Caki2 (cell line): ENCODE measurements around the gene CCT6A. TPM values are rescaled to one million over a fixed set of nuclear protein-coding genes. Genes with fewer than 3 reads are reported as not detected.
"Not testable (repeated sequence)": the region's sequence is repeated elsewhere in the genome, so short reads cannot be mapped to it uniquely, and the experiment has no call there.

Experiments used
- DNase-seq: peaks from one replicate; pipeline ENCODE4 v3.0.0-alpha.2; 2015; ENCODE audit warnings: low read depth
- in situ Hi-C: cut with HindIII; loops from 2 replicates; pipeline ENCODE4 v1.10.0; 2016; ENCODE audit warnings: low sequenced_read_pairs, low pct_unique_long_range_greater_than_20kb, mixed read lengths
- total RNA-seq: library from RNA; depleted of rRNA; stranded (reverse); fragments of >200 nt; shearing (Covaris generic); gene quantifications from 2 replicates; pipeline ENCODE4 v1.2.3, GENCODE V29; 2014; ENCODE audit warnings: low replicate concordance

CCT6A gene
- total RNA-seq, 1 experiment from 2014 or later = 549 TPM

GRCh38 chr7:56047446-56048116 is 4.0 kb upstream of the CCT6A start:
- in situ Hi-C loops = not testable (repeated sequence)
- peak; percentile 90 for DNase-seq

GRCh38 chr7:56048245-56048644 is 3.3 kb upstream of the CCT6A start:
- in situ Hi-C loops = no loop called here
- no peak for DNase-seq

GRCh38 chr7:56048763-56049162 is 2.8 kb upstream of the CCT6A start:
- in situ Hi-C loops = not testable (repeated sequence)

GRCh38 chr7:56051053-56051338 is 569 bp upstream of the CCT6A start:
- in situ Hi-C loops = no loop called here
- no peak for DNase-seq

More at GRCh38 chr7:56048763-56049162, 2.8 kb upstream of the CCT6A start:
- DNase-seq = peak; percentile 77

GRCh38 chr7:56053379-56053778 is 1.8 kb downstream of the CCT6A start:
- in situ Hi-C loops = no loop called here
- no peak for DNase-seq

- no peak for DNase-seq
- in situ Hi-C loops = no loop called here
Observed at GRCh38 chr7:56053993-56054392, 2.4 kb downstream of the CCT6A start.

- peak; percentile 40 for DNase-seq
- in situ Hi-C loops = no loop called here
Observed at GRCh38 chr7:56062382-56062781, 10.8 kb downstream of the CCT6A start.

GRCh38 chr7:56063500-56063881 is 11.9 kb downstream of the CCT6A start:
- in situ Hi-C loops = no loop called here
- DNase-seq = no peak

- in situ Hi-C loops = no loop called here
- DNase-seq = peak; percentile 91
Observed at GRCh38 chr7:56063882-56064625, 12.5 kb downstream of the CCT6A start, which contains the start of gene SUMF2. TSS of gene SUMF2 (plus strand) at chr7:56064286. CDS start at chr7:56064312, 26 bp downstream.

GRCh38 chr7:56066376-56066775 is 14.8 kb downstream of the CCT6A start:
- DNase-seq, in situ Hi-C loops: not testable (repeated sequence)

- in situ Hi-C loops = no loop called here
- peak; percentile 80 for DNase-seq
Observed at GRCh38 chr7:56074371-56074791, 22.8 kb downstream of the CCT6A start.

- in situ Hi-C loops = no loop called here
Observed at GRCh38 chr7:56077681-56078080, 26.1 kb downstream of the CCT6A start.

GRCh38 chr7:56078196-56078595 is 26.6 kb downstream of the CCT6A start:
- DNase-seq = no peak
- in situ Hi-C loops = no loop called here

More at GRCh38 chr7:56077681-56078080, 26.1 kb downstream of the CCT6A start:
- no peak for DNase-seq

GRCh38 chr7:56079450-56080185 is 28.1 kb downstream of the CCT6A start:
- in situ Hi-C loops = no loop called here
- DNase-seq = no peak

- DNase-seq, in situ Hi-C loops: not testable (repeated sequence)
Observed at GRCh38 chr7:56080726-56081435, 29.3 kb downstream of the CCT6A start.

- in situ Hi-C loops = no loop called here
- DNase-seq = no peak
Observed at GRCh38 chr7:56081626-56082340, 30.2 kb downstream of the CCT6A start.

- no peak for DNase-seq
- in situ Hi-C loops = no loop called here
Observed at GRCh38 chr7:56083150-56083785, 31.7 kb downstream of the CCT6A start.
